SK-N-SH treated with all-trans-retinoic acid at 6 μM for 48 hours (cell line): ENCODE results near the gene SPACDR.

ENCODE experiments used
- ATAC-seq: fragments of 200-7000 bp; cut with Tn5 transposase; 3 replicates; pipeline ENCODE4 v1.9.1; 2020; ENCODE audit warnings: mild to moderate bottlenecking, moderate library complexity
- BACH2 ChIP-seq: fragments of 250-450 bp; sonication (Bioruptor Pico); IDR thresholded peaks from 2 replicates; pipeline ENCODE4 v1.9.0; 2021; ENCODE audit warnings: mild to moderate bottlenecking, borderline replicate concordance
- CREB5 ChIP-seq: fragments of 250-450 bp; sonication (Bioruptor Pico); IDR thresholded peaks from 2 replicates; pipeline ENCODE4 v1.5.1; 2020; ENCODE audit warnings: low read depth, mild to moderate bottlenecking, moderate library complexity
- CSDC2 ChIP-seq: fragments of 250-450 bp; sonication (Bioruptor Pico); IDR thresholded peaks from 2 replicates; pipeline ENCODE4 v1.5.0; 2020; ENCODE audit warnings: mild to moderate bottlenecking, moderate library complexity
- ESRRG ChIP-seq: fragments of 250-450 bp; sonication (Bioruptor Pico); IDR thresholded peaks from 2 replicates; pipeline ENCODE4 v1.6.1; 2021; ENCODE audit warnings: mild to moderate bottlenecking
- GLIS3 ChIP-seq: fragments of 250-450 bp; sonication (Bioruptor Pico); IDR thresholded peaks from 2 replicates; pipeline ENCODE4 v1.5.0; 2020; ENCODE audit warnings: mild to moderate bottlenecking, moderate library complexity
- OSR1 ChIP-seq: fragments of 250-450 bp; sonication (Bioruptor Pico); IDR thresholded peaks from 2 replicates; pipeline ENCODE4 v1.8.0; 2022; ENCODE audit warnings: moderate library complexity, mild to moderate bottlenecking, inconsistent platforms
- POU6F1 ChIP-seq: fragments of 250-450 bp; sonication (Bioruptor Pico); IDR thresholded peaks from 2 replicates; pipeline ENCODE4 v1.8.0; 2021; ENCODE audit warnings: low read depth, mild to moderate bottlenecking, moderate library complexity, borderline replicate concordance
- PPARA ChIP-seq: fragments of 250-450 bp; sonication (Bioruptor Pico); IDR thresholded peaks from 2 replicates; pipeline ENCODE4 v1.5.0; 2020; ENCODE audit warnings: mild to moderate bottlenecking, borderline replicate concordance
- RARB ChIP-seq: fragments of 250-450 bp; sonication (Bioruptor Pico); IDR thresholded peaks from 2 replicates; pipeline ENCODE4 v1.8.0; 2021; ENCODE audit warnings: mild to moderate bottlenecking, moderate library complexity
- SNAI2 ChIP-seq: fragments of 250-450 bp; sonication (Bioruptor Pico); IDR thresholded peaks from 2 replicates; pipeline ENCODE4 v1.5.0; 2020; ENCODE audit warnings: mild to moderate bottlenecking, moderate library complexity
- TCF4 ChIP-seq: fragments of 250-450 bp; sonication (Bioruptor Pico); IDR thresholded peaks from 2 replicates; pipeline ENCODE4 v1.8.0; 2021; ENCODE audit warnings: mild to moderate bottlenecking, moderate library complexity, borderline replicate concordance
- TOX ChIP-seq: fragments of 250-450 bp; sonication (Bioruptor Pico); IDR thresholded peaks from 2 replicates; pipeline ENCODE4 v1.8.0; 2021; ENCODE audit warnings: mild to moderate bottlenecking, moderate library complexity, borderline replicate concordance
- ZFP30 ChIP-seq: fragments of 450-650 bp; formaldehyde crosslinking; IDR thresholded peaks from 2 replicates; pipeline ENCODE4 v1.5.0; 2022; ENCODE audit warnings: mild to moderate bottlenecking, moderate library complexity
- ZNF565 ChIP-seq: fragments of 450-650 bp; formaldehyde crosslinking; conservative IDR thresholded peaks from 2 replicates; pipeline ENCODE4 v1.5.0; 2020; ENCODE audit warnings: low read depth, mild to moderate bottlenecking, moderate library complexity
- ZNF70 ChIP-seq: fragments of 450-650 bp; formaldehyde crosslinking; IDR thresholded peaks from 2 replicates; pipeline ENCODE4 v1.5.0; 2020; ENCODE audit warnings: mild to moderate bottlenecking, moderate library complexity
- ZNF8 ChIP-seq: fragments of 450-650 bp; formaldehyde crosslinking; IDR thresholded peaks from 2 replicates; pipeline ENCODE4 v1.5.0; 2020; ENCODE audit warnings: mild to moderate bottlenecking, moderate library complexity
- TF ChIP-seq, protein P1 (sequence below): fragments of 250-450 bp; sonication (Bioruptor Pico); IDR thresholded peaks from 2 replicates; pipeline ENCODE4 v1.8.0; 2020; ENCODE audit warnings: mild to moderate bottlenecking, moderate library complexity, borderline replicate concordance
- TF ChIP-seq, protein P2 (sequence below): fragments of 250-450 bp; sonication (Bioruptor Pico); IDR thresholded peaks from 2 replicates; pipeline ENCODE4 v1.5.1; 2021; ENCODE audit warnings: mild to moderate bottlenecking, moderate library complexity

The SPACDR gene

GRCh38 chr7:100419660-100420226, 44.3 kb downstream of the SPACDR start:
- no peak for ATAC-seq
- TF ChIP-seq ZNF70 (CRISPR knock-in tag): no peak
- no peak for TF ChIP-seq GLIS3 (CRISPR knock-in tag)
- TF ChIP-seq PPARA (CRISPR knock-in tag): no peak
- TF ChIP-seq POU6F1 (CRISPR knock-in tag): no peak
- TF ChIP-seq TOX (CRISPR knock-in tag): no peak
- no peak for TF ChIP-seq ZFP30 (CRISPR knock-in tag)
- TF ChIP-seq ZNF8 (CRISPR knock-in tag): no peak
- no peak for TF ChIP-seq OSR1 (CRISPR knock-in tag)
- TF ChIP-seq CSDC2 (CRISPR knock-in tag): no peak
- no peak for TF ChIP-seq ZNF565 (CRISPR knock-in tag)
- TF ChIP-seq, protein P1, sequence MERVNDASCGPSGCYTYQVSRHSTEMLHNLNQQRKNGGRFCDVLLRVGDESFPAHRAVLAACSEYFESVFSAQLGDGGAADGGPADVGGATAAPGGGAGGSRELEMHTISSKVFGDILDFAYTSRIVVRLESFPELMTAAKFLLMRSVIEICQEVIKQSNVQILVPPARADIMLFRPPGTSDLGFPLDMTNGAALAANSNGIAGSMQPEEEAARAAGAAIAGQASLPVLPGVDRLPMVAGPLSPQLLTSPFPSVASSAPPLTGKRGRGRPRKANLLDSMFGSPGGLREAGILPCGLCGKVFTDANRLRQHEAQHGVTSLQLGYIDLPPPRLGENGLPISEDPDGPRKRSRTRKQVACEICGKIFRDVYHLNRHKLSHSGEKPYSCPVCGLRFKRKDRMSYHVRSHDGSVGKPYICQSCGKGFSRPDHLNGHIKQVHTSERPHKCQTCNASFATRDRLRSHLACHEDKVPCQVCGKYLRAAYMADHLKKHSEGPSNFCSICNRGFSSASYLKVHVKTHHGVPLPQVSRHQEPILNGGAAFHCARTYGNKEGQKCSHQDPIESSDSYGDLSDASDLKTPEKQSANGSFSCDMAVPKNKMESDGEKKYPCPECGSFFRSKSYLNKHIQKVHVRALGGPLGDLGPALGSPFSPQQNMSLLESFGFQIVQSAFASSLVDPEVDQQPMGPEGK (CRISPR knock-in tag): no peak
- TF ChIP-seq ESRRG: no peak
- TF ChIP-seq BACH2 (CRISPR knock-in tag): no peak
- no peak for TF ChIP-seq TCF4 (CRISPR knock-in tag)

- ATAC-seq: peak; percentile 73
- TF ChIP-seq PPARA (CRISPR knock-in tag): no peak
- TF ChIP-seq ZNF70 (CRISPR knock-in tag): no peak
- no peak for TF ChIP-seq TOX (CRISPR knock-in tag)
- no peak for TF ChIP-seq RARB (CRISPR knock-in tag)
- TF ChIP-seq, protein P1 (CRISPR knock-in tag): no peak
- TF ChIP-seq, protein P2, sequence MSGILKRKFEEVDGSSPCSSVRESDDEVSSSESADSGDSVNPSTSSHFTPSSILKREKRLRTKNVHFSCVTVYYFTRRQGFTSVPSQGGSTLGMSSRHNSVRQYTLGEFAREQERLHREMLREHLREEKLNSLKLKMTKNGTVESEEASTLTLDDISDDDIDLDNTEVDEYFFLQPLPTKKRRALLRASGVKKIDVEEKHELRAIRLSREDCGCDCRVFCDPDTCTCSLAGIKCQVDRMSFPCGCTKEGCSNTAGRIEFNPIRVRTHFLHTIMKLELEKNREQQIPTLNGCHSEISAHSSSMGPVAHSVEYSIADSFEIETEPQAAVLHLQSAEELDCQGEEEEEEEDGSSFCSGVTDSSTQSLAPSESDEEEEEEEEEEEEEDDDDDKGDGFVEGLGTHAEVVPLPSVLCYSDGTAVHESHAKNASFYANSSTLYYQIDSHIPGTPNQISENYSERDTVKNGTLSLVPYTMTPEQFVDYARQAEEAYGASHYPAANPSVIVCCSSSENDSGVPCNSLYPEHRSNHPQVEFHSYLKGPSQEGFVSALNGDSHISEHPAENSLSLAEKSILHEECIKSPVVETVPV: no peak
- no peak for TF ChIP-seq BACH2 (CRISPR knock-in tag)
These were observed 45.0 kb downstream of the SPACDR start for GRCh38 chr7:100418930-100419659.

DNA sequence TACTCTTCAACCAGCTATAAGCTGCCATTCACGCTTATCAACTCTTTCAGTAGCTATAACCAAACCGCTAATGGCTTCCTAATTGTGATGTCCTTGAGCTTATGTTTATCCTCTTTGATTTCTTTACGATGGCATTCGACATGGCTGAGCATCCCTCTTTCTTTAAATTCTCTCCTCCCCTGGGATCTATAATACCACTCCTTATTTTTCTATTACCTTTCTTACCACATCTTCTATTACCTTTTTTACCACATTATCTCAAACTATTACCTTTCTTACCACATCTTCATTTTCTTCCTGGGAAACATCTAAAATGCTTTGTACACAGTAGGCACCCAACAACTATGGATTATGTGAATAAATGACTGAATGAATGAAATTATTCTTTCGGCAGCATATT, 48.6 kb downstream of the SPACDR start:
- TF ChIP-seq ZNF8 (CRISPR knock-in tag): no peak
- TF ChIP-seq, protein P1 (CRISPR knock-in tag): no peak
- no peak for TF ChIP-seq TCF4 (CRISPR knock-in tag)
- no peak for TF ChIP-seq ZNF565 (CRISPR knock-in tag)
- no peak for TF ChIP-seq CSDC2 (CRISPR knock-in tag)
- no peak for TF ChIP-seq ESRRG
- TF ChIP-seq CREB5 (CRISPR knock-in tag): no peak
- no peak for TF ChIP-seq BACH2 (CRISPR knock-in tag)
- no peak for TF ChIP-seq TOX (CRISPR knock-in tag)
- no peak for TF ChIP-seq SNAI2 (CRISPR knock-in tag)
- TF ChIP-seq ZFP30 (CRISPR knock-in tag): no peak

More for the DNA sequence above, 48.6 kb downstream of the SPACDR start:
- no peak for ATAC-seq
